Neural cell (in vitro differentiated cells): ENCODE data around the gene IL1RAPL2.

Experiments used
- CTCF ChIP-seq: fragments of 450-650 bp; IDR thresholded peaks from 2 replicates; pipeline ENCODE4 v1.5.1; 2014; ENCODE audit warnings: antibody characterized with exemption, mild to moderate bottlenecking, moderate library complexity; ENCODE audit not compliant: poor library complexity, severe bottlenecking
- REST ChIP-seq: IDR thresholded peaks from 2 replicates; pipeline ENCODE4 v1.6.1; 2012; ENCODE audit warnings: borderline replicate concordance

DNA sequence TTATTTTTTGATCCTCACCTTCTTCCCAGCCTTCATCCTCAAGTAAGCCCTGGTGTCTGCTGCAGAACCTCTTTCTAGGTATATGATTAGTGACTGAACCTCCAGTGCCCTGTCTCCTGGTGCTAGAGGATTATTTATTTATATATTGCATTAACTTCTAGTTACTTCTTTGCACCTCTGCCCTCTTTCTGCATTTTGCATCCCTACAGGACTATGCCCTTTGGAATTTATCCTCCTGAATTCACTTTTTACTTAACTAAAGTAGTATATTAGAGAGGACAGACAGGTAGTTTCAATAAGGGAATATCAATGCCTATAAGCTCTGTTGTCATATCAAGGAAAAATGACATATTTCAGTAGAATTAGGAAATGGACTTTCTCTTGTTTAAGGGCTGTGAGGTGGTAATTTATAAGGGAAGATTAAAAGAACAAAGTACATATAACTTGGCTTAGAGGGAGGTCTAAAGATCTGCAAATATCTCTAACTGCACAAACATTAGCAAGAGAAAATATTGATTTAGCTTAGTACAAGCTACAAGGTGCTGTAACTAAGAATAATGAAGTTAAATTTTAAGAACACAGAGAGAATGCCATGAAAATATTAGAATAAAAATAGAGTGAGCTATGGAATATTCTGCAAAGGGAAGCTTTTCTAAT, 472.8 kb downstream of the IL1RAPL2 start:
- TF ChIP-seq REST (no peak), CTCF (no peak)
